NCI-H146 treated with DMSO at 0.1 percent for 48 hours (cell line): Measurements from ENCODE around the gene ANTXR1.

Source experiments
- DNase-seq: peaks from one replicate; lab custom pipeline; 2025; ENCODE audit not compliant: unreplicated experiment; lab: John Stamatoyannopoulos, UW

Gene ANTXR1

DNA sequence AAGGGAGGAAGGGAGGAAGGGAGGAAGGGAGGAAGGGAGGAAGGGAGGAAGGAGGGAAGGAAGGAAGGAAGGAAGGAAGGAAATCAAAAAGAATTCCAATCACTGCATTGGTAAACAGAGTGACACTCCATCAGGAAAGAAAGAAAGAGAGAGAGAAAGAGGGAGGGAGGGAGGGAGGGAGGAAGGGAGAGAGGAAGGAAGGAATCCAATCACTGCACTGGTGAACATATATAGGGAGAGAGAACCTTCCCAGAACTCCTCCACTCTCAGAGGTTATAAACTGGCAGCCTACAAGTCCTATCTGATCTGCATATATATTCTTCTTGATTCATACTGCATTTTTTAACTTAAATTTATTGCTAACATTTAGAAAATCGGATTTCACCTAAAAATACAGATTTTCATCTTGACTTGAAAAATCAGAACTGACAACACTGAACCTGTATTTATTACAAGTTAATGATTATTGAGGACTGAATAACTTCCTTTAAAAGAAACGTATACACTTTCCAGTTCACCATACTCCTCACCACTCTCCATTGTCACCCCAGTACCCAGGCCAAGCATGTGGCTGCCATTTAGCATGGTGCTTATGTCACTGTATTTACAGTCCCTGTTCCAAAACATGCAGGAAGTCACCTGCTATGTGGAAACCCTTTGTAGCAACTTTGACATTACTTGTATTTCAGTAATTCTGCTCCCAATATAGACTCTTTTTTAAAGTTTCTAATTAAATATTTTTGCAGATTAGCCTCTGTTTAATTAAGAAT, 83.5 kb downstream of the ANTXR1 start:
- no peak for DNase-seq

DNA sequence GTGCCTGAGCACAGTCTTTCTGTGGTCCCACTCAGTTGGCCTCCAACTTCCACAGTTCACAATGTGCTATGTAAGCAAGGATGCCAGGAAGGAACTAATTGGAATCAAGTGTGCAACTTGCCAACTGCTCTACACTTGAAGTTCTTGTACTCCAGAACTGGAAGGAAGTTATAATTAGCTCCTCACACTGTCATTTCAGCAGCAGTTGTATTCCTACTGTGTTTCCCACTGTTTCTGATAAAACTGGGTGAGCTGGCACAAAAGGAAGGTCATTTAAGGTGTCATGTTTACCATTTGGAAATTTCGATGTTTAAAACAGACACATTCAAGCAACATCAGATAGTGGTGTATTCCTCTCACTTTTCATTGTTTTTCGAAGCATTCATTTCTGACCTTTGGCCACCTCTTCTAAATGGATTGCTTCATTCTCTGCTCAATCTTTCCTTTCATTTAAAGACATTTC, 84.2 kb downstream of the ANTXR1 start:
- DNase-seq, result no peak

DNA sequence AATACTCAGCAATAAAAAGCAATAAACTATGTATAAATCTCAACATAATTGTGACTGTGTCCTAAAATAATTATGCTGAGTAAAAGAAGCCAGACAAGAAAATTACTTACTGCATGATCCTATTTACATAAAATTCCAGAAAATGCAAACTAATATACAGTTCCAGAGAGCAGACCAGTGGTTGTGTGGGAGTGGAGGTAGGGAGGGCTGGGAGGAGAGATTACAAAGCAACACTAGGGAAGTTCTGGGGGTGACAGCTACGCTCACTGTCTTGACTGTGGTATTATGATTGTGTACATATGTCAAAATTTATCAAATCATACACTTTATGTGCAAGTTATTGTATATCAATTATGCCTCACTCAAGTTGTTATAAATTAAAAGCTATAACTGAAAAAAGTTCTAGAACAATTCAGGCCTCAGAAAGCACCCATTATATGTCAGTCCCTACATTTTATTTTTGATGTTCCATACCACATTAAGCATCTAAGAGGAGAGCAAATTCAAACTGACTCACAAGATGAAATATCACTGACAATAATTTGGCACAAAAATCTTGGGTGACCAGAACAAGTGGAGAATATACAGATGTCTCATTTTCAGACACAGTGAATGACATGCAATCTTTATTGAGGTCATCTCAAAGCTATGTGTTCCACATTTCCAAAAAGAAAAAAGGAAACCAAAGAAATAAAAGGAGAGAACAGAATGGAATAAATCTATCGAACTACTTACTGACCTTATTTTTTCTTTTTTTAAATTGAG, 85.1 kb downstream of the ANTXR1 start:
- no peak for DNase-seq

DNA sequence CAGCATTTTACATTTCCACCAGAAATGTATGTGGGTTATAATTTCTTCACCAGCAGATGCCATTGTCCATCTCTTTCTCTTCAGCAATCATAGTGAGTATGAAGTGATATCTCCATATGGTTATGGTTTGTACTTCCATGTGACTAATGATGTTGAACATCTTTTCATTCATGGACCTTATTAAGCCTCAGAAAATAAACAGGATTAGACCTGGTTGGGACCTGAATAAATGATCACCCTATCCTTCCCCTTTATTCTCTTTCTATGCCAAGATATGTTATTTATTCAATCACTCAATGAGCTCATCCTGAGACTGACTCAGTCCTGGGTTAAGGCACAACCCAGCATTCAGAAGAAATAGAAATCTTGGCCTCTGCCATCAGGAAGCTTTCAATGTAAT, 86.6 kb downstream of the ANTXR1 start:
- DNase-seq, result no peak

DNA sequence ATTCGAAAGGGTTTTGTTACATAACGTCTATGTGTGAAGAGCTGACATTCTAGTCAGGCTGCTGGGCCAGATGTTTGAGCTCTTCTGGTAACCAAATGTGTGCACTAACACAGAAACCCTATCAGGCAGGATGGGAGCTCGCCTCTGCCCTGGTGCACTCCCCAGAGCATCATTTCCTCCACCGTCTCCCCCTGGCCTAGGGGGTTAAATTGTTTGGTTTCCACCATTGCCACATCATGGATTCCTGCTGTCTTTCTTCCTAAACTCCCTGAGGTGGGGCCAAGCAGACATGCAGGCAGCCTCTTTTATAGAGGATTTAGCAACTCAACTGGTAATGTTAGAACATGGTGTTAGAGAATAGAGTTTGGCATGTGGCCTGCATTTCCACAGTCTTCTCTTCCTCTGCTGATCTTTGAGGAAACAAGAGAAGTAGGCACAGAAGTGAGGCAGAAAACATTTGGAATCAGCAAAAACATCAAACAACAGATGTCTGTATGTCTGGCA, 87.3 kb downstream of the ANTXR1 start:
- no peak for DNase-seq

DNA sequence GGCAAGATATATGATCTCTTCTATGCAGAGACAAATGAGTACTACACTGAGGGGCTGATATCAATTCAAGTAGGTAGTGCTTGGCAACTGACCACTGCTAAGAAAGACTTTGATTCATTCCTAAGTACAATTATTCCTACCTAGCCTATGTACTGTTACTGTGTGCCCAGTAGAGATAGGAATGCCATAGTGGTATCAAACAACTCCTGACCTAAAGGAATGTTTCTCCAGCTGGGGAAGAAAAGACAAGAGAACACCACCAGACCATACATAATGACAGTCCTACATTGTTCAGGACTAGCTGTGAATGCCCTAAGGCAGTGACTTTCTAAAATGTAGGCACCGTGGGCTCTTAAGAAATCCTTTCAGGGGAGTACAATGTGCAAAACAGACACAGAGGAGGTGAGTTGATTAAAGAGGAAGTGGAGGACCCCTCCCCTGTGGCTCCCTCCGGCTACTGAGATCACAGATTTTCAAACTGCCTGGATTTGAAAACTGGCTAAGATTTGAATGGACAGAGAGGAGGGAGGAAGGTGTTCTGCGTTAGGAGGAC, 89.1 kb downstream of the ANTXR1 start:
- no peak for DNase-seq

DNA sequence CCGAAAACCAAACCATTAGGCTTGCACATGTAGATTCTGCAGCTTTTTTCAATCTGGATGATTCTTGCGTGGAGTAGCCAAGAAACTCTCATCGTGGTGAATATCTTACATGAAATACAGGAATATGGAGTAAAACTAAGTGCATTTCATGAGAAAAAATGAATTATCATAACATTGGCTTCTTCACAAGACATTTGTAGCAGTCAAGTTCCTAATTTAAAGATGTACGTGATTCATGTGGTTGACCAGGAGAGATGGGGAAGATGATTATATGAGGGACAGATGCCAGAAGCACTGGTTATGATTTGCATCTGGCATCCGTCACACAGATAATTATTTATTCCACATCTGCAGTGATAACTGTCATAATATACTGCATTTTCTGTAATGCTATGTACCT, 90.4 kb downstream of the ANTXR1 start:
- DNase-seq, result no peak

DNA sequence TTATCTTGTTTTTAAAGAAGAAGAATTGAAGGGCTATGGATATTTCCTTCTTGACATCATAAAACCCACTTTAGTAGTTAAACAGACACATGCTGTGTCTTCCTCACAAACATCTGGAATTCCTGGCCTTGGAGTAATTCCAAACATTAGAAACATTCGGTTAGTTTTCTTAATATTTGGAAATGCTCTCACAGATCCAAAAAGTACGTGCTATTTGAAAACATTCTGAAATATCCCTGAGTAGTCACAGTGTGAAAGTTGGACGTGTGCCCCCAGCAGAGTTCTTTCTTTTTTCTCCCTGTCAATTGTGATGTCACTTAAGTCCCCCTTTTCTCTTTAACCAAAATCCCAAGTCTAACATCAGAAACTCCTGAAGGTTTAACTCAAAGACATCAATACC, 91.3 kb downstream of the ANTXR1 start:
- DNase-seq, result no peak

DNA sequence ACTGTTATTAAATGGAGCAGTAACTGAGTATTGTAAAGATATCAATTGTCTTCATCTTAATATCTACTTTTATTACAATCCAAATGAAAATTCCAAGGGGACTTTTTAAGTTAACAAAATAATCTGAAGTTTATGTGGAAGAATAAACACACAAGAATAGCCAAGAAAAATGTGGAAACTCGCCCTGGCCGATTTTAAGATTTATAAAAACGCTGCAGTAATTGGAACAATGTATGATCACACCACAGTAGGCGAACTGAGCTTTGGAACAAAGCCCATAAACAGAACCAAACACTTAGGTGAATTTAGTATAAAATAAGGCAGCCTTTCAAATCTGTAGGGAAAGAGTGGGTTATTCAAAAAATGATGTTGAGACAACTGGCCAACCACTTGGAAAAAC, 96.3 kb downstream of the ANTXR1 start:
- no peak for DNase-seq

DNA sequence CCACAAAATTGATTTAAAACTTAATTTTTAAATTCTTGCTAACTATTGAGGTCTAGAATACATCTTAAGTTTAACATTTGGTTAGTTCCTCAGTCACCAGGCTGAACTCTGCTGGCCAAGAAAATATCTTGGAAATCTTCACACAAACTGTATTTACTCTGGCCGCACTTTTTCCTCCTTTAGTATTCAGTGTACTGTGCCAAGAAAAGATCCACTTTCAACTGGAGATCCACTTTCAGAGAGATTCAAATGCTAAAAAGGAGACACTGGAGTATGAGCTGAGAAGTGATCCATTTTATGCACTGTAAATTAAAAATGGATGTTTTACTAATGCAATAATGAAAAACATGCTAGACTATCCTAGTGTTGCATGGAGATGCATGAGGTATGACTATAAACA, 98.1 kb downstream of the ANTXR1 start:
- DNase-seq, result no peak

DNA sequence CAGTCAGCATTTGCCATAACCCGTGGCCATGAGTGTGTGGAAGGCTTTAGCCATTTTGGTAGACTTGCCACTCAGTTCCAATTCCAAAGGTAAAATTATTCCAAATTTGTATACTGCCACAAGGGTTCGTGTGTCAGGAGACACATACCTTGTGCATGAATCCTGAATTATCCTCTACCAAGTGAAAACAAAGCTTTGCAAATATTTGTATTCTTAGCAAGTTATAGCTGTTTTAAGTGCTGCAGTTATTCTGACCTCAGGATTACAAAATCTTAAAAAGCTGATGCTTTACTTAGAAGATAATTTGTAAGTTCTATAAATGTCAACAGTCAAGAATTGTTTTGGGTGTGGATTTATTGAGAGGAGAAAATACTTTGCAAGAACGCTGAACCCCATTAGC, 100.6 kb downstream of the ANTXR1 start:
- DNase-seq, result no peak

DNA sequence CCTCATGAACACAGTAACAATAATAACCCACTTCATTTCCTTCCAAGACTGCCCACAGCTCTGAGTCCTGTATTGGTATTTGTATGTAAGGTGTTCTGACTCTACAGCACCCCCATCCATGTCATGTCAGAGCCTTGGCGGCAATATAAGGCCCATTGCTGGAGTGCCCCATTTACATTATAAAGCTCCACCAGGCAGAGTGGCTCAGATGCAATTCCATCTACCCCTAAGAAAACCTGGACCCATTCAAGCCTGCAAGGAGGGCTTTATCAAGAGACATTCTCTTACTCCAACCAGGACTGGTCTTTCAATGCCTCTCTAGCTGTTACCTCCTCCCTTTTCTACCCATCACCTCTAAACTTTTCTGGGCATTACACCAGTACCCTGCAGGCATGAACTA, 101.6 kb downstream of the ANTXR1 start:
- DNase-seq, result no peak

DNA sequence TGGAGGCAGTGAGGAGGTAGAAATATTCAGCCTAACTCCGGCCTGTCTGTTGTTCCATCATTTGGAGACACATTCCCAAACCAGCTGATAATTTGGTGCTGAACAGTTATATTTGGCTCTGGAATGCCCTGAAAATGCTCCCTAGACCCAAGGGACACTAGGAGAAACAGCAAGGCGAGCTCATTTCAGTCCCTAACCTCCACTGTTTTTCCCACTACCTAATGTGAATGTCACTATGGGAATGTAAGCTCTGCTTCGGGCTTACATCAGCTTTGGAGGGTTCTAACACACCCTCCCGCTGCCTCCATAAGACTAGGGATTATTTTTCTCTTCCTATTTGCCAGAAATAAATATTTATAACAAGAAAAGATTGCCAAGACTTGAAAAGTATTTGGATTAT, 103.5 kb downstream of the ANTXR1 start:
- DNase-seq, result no peak

DNA sequence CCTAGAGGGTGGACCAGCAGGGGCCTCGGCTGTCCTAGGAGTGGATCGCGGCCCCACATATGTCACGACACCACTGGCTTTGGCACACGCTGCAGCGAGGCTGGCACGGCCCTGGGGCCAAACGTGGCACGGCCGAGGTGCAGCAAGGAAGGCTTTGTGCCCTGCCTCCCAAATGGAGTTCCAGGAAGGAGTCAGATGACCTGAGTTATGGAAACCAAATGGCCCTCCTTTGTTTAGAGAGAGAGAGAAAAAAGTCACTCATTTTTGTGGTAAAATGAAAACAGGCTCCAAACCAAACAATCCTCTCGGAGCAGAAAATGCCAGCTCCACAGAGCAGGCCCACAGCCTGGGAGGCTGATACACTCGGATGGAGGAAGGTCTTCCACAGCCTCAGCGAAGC, 105.6 kb downstream of the ANTXR1 start:
- DNase-seq, result no peak

DNA sequence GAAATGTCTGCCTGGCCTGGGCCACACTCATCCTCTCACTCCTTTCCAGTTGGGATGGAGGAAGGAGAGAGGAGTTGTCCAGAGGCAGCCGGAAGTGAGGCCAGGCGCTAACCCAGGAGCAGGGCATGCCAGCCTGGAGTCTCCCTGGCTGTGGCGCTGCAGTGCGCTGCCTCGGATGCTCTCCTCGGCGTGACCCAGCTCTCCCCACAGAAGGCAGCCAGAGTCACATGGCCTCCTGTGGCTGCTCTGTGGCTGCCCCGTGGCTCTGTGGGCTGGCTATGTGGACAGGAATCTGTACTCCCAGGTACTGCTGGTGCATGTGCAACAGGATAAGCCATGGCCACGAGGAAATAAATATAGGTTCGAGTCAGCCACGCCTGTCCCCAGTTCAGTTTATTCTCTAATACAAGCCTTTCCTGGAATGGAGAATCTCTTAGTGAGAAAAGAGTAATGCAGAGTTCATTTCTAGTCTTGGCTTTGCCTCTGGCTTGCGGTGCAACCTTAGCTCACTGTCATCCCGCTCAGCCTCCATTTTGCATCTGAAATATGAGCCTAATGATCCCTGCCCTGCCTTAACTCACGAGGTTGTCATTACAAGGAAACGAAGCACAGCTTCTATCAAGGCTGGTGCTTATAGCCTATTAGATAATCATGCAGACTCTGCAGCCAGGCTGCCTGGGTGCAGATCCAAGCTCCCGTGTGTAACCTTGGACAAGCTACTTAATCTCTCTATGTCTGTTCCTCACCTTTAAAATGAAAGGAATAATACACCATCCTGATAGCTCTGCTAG, 106.3 kb downstream of the ANTXR1 start:
- no peak for DNase-seq

DNA sequence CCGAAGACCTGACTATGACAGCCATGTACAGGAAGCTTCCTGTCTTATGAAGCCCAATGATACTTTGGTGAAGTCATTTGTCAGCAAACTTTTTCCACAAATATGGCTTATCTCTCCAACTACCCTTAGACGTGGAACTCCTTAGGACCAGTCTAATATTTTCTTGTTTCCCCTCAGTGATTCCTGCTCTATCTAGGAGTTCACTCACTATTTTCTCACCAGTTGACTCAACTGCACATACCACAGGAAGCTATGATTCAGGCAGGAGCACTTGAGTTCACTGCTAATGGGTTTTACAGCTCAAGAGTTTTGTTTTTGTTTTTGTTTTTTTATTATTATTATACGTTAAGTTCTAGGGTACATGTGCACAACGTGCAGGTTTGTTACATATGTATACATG, 109.3 kb downstream of the ANTXR1 start:
- no peak for DNase-seq

DNA sequence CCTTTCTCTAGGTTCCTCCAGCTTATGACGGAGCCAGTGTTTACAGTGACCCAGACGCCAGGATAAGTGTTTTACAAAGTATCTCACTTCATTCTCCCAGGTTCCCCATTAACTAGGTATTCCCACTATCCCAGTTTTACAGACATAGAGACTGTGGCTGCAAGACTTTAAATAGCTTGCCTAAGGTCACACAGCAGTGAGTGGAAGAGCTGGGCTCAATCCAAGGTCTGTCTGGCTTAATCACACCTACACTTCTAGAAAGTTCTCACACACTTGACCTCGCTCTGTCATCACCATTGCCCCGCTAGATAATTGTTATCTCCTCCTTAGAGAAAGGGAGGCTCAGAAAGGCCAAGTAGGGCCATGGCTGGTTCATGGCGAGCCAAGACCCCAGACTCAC, 110.2 kb downstream of the ANTXR1 start:
- DNase-seq, result no peak

DNA sequence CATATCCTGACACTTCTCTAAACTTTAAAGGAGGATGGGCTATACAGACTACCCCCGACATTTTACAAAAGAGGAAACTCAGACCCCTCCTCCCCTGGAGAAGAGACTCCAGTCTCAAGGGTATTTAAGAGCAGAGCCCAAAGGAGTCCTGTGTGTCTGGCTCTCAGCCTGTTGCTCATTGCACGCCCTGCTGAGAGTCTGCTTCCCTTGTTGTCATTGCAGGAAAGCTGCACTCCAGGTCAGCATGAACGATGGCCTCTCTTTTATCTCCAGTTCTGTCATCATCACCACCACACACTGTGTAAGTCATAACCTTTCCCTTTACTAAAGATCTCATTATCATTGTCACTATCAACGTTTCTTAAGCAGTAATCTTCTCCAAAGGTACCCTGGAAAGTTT, 111.4 kb downstream of the ANTXR1 start:
- DNase-seq, result no peak

DNA sequence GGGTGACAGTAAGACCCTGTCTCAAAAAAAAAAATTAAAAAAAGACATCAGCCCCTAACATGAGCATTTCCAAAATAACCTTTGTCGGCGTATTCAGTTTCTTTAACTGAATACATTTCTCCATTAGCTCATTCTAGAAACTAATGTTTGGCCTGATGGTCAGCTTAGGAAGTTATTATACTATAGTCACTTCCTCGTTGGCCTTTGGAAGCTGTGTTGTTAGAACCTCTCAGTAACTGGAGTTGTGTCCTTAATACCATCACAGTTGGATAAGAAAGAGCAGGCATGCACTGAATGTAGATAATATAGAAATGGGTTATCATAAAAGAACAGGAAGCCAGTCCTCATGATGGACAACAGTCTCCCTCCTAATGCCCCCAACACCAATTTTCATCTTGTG, 112.8 kb downstream of the ANTXR1 start:
- no peak for DNase-seq

DNA sequence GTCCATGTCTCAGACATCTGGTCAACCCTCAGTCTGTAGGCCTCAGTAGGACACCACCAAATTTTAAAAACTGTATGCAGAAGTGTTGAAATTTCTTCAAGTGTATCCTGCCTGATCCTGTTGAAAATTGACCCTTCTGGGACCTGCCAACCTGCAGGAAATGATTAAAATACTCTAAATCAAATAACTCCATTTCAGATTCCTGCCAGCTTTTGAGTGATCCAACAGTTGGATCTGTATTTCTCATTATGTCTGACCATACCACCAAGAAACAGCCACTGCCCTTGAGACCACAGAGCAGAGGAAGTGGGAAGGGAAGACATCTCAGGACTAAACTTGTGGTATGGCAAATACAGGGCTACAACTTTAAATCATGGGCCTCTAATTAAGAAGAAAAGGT, 113.4 kb downstream of the ANTXR1 start:
- DNase-seq, result no peak

DNA sequence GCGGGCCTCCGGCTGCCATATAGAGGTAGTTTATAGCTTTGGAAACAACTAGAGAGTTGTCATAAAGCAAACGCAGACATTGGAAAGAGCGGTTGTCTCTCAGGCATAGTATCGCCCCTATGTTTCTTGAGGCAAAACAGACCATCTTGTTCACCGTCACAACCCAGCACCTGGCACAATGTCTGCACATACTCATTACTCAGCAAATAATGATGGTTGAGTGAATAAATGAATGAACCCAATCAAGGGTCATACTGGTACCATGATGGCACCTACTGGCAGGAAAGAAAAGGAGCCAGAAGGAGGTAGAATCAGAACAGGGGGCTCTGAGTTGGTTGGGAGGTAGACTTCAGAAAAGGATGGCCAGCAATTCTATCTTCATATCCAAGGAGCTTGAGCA, 118.5 kb downstream of the ANTXR1 start:
- no peak for DNase-seq
